Endothelial cell (in vitro differentiated cells): ENCODE data around the gene HERC3. TPM values are rescaled to one million over a fixed set of nuclear protein-coding genes. Genes with fewer than 3 reads are reported as not detected.

ENCODE experiments used
- DNase-seq: peaks from one replicate; pipeline ENCODE4 v3.0.0; 2021; ENCODE audit warnings: low spot score
- H3K27ac Mint-ChIP-seq: one replicate; pipeline ENCODE4 v1.8.0; 2021; ENCODE audit warnings: mixed read lengths, inconsistent platforms; ENCODE audit not compliant: unreplicated experiment
- H3K27me3 Mint-ChIP-seq: one replicate; pipeline ENCODE4 v1.8.0; 2021; ENCODE audit warnings: mild to moderate bottlenecking, moderate library complexity, mixed read lengths, inconsistent platforms; ENCODE audit not compliant: unreplicated experiment
- H3K36me3 Mint-ChIP-seq: one replicate; pipeline ENCODE4 v1.8.0; 2021; ENCODE audit warnings: mild to moderate bottlenecking, low read depth, mixed read lengths, inconsistent platforms; ENCODE audit not compliant: unreplicated experiment
- H3K4me1 Mint-ChIP-seq: one replicate; pipeline ENCODE4 v1.8.0; 2021; ENCODE audit warnings: mild to moderate bottlenecking, mixed read lengths, inconsistent platforms; ENCODE audit not compliant: unreplicated experiment
- H3K4me3 Mint-ChIP-seq: one replicate; pipeline ENCODE4 v1.8.0; 2021; ENCODE audit warnings: mild to moderate bottlenecking, mixed read lengths, inconsistent platforms; ENCODE audit not compliant: unreplicated experiment
- H3K9me3 Mint-ChIP-seq: one replicate; pipeline ENCODE4 v1.8.0; 2021; ENCODE audit warnings: mixed read lengths, inconsistent platforms; ENCODE audit not compliant: unreplicated experiment
- total RNA-seq: library from RNA; stranded (reverse); fragmentation: NEBNext Ultra II Directional; extraction: Animal tissue kit (Norgen Biotek cat#: 25700); gene quantifications from one replicate; pipeline ENCODE4 v1.2.1, GENCODE V29; 2021; ENCODE audit not compliant: unreplicated experiment
- TF ChIP-seq, protein P1 (sequence below): fragments of 200-600 bp; sonication (generic); IDR thresholded peaks from one replicate; pipeline ENCODE4 v1.5.0; 2021; ENCODE audit warnings: antibody characterized with exemption; ENCODE audit not compliant: unreplicated experiment

Gene HERC3
- total RNA-seq, 1 donor from 2014 or later, result 8.0 TPM

DNA sequence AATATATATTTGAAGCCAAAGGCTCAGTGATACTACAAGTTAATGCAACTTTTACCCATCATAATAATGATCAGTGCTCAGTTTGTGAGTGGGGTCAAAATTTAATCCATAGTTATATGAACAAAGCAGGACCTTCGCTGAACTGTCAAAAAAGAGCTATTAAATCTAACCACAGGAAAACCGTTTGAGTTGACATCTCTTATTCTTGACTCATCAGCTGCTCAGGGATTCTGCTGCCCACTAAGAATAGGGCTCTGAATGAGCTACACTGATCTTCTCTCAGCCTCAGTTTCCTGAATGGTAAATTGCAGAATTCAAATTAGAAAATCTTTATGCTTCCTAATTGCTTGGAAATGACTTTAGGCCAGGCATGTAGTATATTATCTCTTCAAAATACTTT is 150.3 kb downstream of the HERC3 start:
- DNase-seq, result no peak
- H3K27ac Mint-ChIP-seq, result no peak overlapping the region
- H3K36me3 Mint-ChIP-seq, result peaks cover 9% of the 10 kb centered on the region
- no peak overlapping the region for H3K4me3 Mint-ChIP-seq
- no peaks in the 10 kb centered on the region for H3K27me3 Mint-ChIP-seq
- TF ChIP-seq, protein P1, sequence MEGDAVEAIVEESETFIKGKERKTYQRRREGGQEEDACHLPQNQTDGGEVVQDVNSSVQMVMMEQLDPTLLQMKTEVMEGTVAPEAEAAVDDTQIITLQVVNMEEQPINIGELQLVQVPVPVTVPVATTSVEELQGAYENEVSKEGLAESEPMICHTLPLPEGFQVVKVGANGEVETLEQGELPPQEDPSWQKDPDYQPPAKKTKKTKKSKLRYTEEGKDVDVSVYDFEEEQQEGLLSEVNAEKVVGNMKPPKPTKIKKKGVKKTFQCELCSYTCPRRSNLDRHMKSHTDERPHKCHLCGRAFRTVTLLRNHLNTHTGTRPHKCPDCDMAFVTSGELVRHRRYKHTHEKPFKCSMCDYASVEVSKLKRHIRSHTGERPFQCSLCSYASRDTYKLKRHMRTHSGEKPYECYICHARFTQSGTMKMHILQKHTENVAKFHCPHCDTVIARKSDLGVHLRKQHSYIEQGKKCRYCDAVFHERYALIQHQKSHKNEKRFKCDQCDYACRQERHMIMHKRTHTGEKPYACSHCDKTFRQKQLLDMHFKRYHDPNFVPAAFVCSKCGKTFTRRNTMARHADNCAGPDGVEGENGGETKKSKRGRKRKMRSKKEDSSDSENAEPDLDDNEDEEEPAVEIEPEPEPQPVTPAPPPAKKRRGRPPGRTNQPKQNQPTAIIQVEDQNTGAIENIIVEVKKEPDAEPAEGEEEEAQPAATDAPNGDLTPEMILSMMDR, result no peak
- no peaks in the 10 kb centered on the region for H3K9me3 Mint-ChIP-seq
- H3K4me1 Mint-ChIP-seq, result no peaks in the 10 kb centered on the region

DNA sequence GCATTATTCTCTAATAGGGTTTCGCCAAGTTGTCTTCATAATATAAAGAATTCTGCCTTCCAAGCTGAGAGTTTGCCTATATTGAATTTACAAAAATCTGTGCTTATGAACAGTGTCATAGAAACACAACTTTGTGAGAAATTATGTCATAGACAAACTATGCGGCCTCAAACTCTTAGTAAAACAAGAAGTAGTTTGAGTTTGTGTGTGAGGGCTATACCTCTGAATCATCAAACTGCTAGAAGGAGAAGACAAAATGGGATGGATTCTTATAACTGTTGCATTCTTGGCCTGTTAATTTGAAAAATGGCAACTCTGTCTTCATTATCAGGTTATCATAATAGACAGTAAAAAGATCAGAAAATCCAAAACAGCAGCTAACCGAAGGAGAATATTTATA is 151.4 kb downstream of the HERC3 start:
- Mint-ChIP-seq H3K4me1 (no peaks in the 10 kb centered on the region), H3K36me3 (peaks cover 18% of the 10 kb centered on the region), H3K27ac (no peak overlapping the region), H3K4me3 (no peak overlapping the region), H3K9me3 (no peaks in the 10 kb centered on the region), H3K27me3 (no peaks in the 10 kb centered on the region)
- TF ChIP-seq, protein P1, result no peak
- no peak for DNase-seq

DNA sequence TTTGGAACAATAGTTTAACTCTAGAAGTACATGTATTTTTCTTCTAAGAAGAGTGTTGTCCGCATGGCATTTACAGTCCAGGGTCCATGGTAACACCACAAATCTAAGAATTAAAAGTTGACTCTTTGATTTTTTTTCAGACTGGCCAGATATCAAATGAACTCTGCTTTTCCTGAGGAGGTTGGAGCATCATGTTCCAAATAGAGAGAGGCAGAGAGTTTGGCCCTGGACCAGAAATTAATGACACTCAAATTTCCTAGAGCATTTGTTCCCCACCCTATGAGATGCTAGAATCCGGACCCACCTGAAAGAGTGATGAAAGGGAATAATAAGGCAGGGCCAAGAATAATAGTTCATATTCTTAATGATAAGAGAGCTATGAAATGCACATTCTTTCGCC is 152.3 kb downstream of the HERC3 start:
- peaks cover 23% of the 10 kb centered on the region for H3K36me3 Mint-ChIP-seq
- TF ChIP-seq, protein P1, result no peak
- no peaks in the 10 kb centered on the region for H3K27me3 Mint-ChIP-seq
- H3K9me3 Mint-ChIP-seq, result no peaks in the 10 kb centered on the region
- H3K4me3 Mint-ChIP-seq, result no peak overlapping the region
- DNase-seq, result no peak
- no peaks in the 10 kb centered on the region for H3K4me1 Mint-ChIP-seq
- no peak overlapping the region for H3K27ac Mint-ChIP-seq

DNA sequence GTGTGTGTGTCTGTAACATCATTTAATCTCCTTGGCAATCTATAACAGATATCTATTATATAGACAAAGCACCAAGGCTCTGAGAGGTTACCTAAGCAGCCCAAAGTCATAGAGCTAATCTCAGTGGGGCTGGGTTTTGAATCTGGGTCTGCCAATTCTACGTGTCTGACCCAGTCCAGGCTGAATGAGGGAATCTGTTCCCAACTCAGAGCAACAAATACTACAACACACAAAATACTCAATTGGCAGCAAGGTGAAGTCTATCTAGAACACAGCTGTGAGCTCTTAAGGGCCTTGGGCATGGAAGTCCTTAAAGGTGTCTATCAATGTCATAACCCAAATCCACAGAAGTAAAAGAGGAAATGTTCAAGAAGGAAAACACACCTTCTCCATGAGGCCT is 152.9 kb downstream of the HERC3 start:
- Mint-ChIP-seq H3K27me3 (no peaks in the 10 kb centered on the region), H3K4me1 (no peaks in the 10 kb centered on the region), H3K4me3 (no peak overlapping the region), H3K27ac (no peak overlapping the region), H3K9me3 (no peaks in the 10 kb centered on the region), H3K36me3 (peaks cover 24% of the 10 kb centered on the region)
- no peak for DNase-seq
- TF ChIP-seq, protein P1, result no peak

DNA sequence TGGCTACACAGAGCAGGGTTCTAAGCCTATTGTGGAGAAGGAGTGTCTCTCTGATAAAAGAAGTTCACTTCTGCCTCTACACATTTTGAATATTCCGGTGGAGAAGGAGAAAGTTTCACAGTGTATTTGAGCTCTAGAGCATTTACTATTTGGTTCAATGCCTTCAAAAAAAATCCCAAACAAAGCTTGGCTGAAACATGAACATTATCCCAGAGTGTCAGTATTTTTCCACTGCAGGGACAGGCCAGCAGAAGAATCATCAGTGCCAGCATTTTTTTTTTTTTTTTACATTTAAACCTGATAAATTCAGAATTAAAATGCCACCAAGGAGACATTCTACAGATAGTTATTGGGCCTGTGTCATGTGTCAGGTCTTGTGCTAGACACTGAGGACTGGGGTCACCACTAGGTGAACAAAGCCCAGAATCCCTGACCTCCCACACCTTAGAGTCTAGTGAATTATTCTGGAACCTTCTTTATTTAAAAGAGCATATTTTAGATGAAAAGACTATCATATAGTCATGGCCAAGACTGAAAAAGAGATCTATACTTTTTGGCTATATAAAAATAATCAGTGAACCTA is 153.4 kb downstream of the HERC3 start:
- Mint-ChIP-seq H3K4me1 (no peaks in the 10 kb centered on the region), H3K27me3 (no peaks in the 10 kb centered on the region), H3K27ac (no peak overlapping the region), H3K9me3 (no peaks in the 10 kb centered on the region), H3K36me3 (peaks cover 27% of the 10 kb centered on the region), H3K4me3 (no peak overlapping the region)
- TF ChIP-seq, protein P1, result no peak
- DNase-seq, result no peak
